Measurements from ENCODE around the gene GNB3.

GRCh38 chr12:6891646-6892001, 50.9 kb downstream of the GNB3 start:
- TF ChIP-seq ZFX (IDR thresholded peaks at IDR 0.05) (no peak), POLR2AphosphoS5 (IDR thresholded peaks at IDR 0.05; ENCODE audit: low read depth, low read length) (no peak)

Measured in HCT116 (cell line).